ENCODE data around the gene MEF2D.

The MEF2D gene

GRCh38 chr1:156440654-156441437, 59.7 kb downstream of the MEF2D start:
- no peak for DNase-seq (ENCODE audit: low read depth)

- DNase-seq (ENCODE audit: low read depth), result no peak
Measured at GRCh38 chr1:156439777-156440183, 60.8 kb downstream of the MEF2D start.

- no peak for DNase-seq (ENCODE audit: low read depth)
Measured at GRCh38 chr1:156439036-156439776, 61.4 kb downstream of the MEF2D start.

GRCh38 chr1:156438278-156438987, 62.1 kb downstream of the MEF2D start:
- no peak for DNase-seq (ENCODE audit: low read depth)

GRCh38 chr1:156437037-156437867, 63.3 kb downstream of the MEF2D start:
- DNase-seq (ENCODE audit: low read depth), result no peak

GRCh38 chr1:156436141-156437036, 64.2 kb downstream of the MEF2D start:
- no peak for DNase-seq (ENCODE audit: low read depth)

GRCh38 chr1:156435545-156436140, 64.9 kb downstream of the MEF2D start:
- no peak for DNase-seq (ENCODE audit: low read depth)

- no peak for DNase-seq (ENCODE audit: low read depth)
Measured at GRCh38 chr1:156434989-156435544, 65.5 kb downstream of the MEF2D start.

GRCh38 chr1:156433602-156434001, 67.0 kb downstream of the MEF2D start:
- no peak for DNase-seq (ENCODE audit: low read depth)

- DNase-seq (ENCODE audit: low read depth), result no peak
Measured at GRCh38 chr1:156433032-156433431, 67.5 kb downstream of the MEF2D start.

GRCh38 chr1:156432669-156433018, 67.9 kb downstream of the MEF2D start:
- DNase-seq (ENCODE audit: low read depth), result no peak

GRCh38 chr1:156431769-156432668, 68.6 kb downstream of the MEF2D start:
- no peak for DNase-seq (ENCODE audit: low read depth)

- no peak for DNase-seq (ENCODE audit: low read depth)
Measured at GRCh38 chr1:156431366-156431765, 69.2 kb downstream of the MEF2D start.

GRCh38 chr1:156430866-156431265, 69.7 kb downstream of the MEF2D start:
- DNase-seq (ENCODE audit: low read depth), result no peak

GRCh38 chr1:156430303-156430702, 70.3 kb downstream of the MEF2D start:
- no peak for DNase-seq (ENCODE audit: low read depth)

GRCh38 chr1:156429313-156430060, 71.1 kb downstream of the MEF2D start:
- DNase-seq (ENCODE audit: low read depth), result no peak

- no peak for DNase-seq (ENCODE audit: low read depth)
Measured at GRCh38 chr1:156428746-156429288, 71.8 kb downstream of the MEF2D start.

GRCh38 chr1:156427957-156428356, 72.6 kb downstream of the MEF2D start:
- DNase-seq (ENCODE audit: low read depth), result no peak
